ENCODE measurements around the gene CCDC141. TPM values are rescaled to one million over a fixed set of nuclear protein-coding genes. Genes with fewer than 3 reads are reported as not detected.

The CCDC141 gene
- total RNA-seq, 1 donor from 2014 or later: not detected

GRCh38 chr2:178844269-178844668 is 205.7 kb downstream of the CCDC141 start:
- no peak for DNase-seq (ENCODE audit: low spot score)
- H3K4me1 Mint-ChIP-seq (ENCODE audit: low read depth): no peaks in the 10 kb centered on the region
- H3K27ac Mint-ChIP-seq (ENCODE audit: unreplicated experiment): no peak overlapping the region
- H3K36me3 Mint-ChIP-seq (ENCODE audit: low read depth): no peaks in the 10 kb centered on the region
- peaks cover 8% of the 10 kb centered on the region for H3K9me3 Mint-ChIP-seq (ENCODE audit: low read depth)
- peaks cover 22% of the 10 kb centered on the region for H3K27me3 Mint-ChIP-seq (ENCODE audit: low read depth)
- no peak for TF ChIP-seq CTCF (IDR thresholded peaks at IDR 0.05)
- no peak overlapping the region for H3K4me3 Mint-ChIP-seq (ENCODE audit: unreplicated experiment)

DNA sequence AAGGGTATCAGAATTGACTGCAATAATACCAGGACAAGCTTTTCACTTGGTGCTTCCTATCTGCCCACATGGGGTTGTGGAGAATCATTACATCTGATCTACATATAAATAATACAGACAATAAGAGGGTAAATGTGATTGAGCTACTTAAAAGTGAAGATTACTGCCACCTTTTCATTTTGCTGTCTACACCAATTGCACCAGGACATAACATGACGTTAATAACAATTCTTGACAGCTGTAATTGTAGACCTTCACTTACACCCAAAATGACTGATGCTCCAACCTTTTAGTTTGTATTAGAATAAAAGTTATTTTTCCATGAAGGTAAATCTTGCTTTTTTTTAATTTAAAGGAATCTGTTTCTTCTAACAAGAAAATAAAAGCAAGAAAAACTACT is 206.2 kb downstream of the CCDC141 start:
- no peak for TF ChIP-seq CTCF (IDR thresholded peaks at IDR 0.05)
- H3K9me3 Mint-ChIP-seq (ENCODE audit: low read depth): peaks cover 8% of the 10 kb centered on the region
- H3K36me3 Mint-ChIP-seq (ENCODE audit: low read depth): no peaks in the 10 kb centered on the region
- H3K27ac Mint-ChIP-seq (ENCODE audit: unreplicated experiment): no peak overlapping the region
- peaks cover 22% of the 10 kb centered on the region for H3K27me3 Mint-ChIP-seq (ENCODE audit: low read depth)
- H3K4me1 Mint-ChIP-seq (ENCODE audit: low read depth): no peaks in the 10 kb centered on the region
- DNase-seq (ENCODE audit: low spot score): no peak
- no peak overlapping the region for H3K4me3 Mint-ChIP-seq (ENCODE audit: unreplicated experiment)

DNA sequence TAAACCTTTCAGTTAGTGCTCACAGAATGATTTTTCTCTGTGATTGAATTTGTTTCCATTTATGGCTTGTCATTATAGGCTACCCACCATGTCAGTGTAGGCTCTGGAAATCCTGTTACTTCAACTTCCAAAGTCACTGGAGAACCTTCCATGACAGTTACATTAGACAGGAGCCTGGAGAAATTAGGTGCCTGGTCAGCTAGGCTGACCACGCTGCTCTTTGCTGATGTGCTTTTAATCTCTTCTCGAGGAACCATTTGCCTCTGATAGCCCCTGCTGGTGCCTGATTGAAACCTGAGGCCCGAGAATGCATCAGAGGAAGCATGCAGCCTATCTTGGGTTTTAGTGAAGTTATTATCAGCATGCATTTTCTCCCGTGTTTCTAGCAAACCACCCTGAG is 213.1 kb downstream of the CCDC141 start:
- H3K4me1 Mint-ChIP-seq (ENCODE audit: low read depth): no peaks in the 10 kb centered on the region
- H3K27me3 Mint-ChIP-seq (ENCODE audit: low read depth): peaks cover 26% of the 10 kb centered on the region
- TF ChIP-seq CTCF (IDR thresholded peaks at IDR 0.05): no peak
- H3K4me3 Mint-ChIP-seq (ENCODE audit: unreplicated experiment): no peak overlapping the region
- H3K27ac Mint-ChIP-seq (ENCODE audit: unreplicated experiment): no peak overlapping the region
- H3K36me3 Mint-ChIP-seq (ENCODE audit: low read depth): no peaks in the 10 kb centered on the region
- no peaks in the 10 kb centered on the region for H3K9me3 Mint-ChIP-seq (ENCODE audit: low read depth)
- DNase-seq (ENCODE audit: low spot score): no peak

- no peak overlapping the region for H3K27ac Mint-ChIP-seq (ENCODE audit: unreplicated experiment)
- H3K36me3 Mint-ChIP-seq (ENCODE audit: low read depth): no peaks in the 10 kb centered on the region
- no peaks in the 10 kb centered on the region for H3K9me3 Mint-ChIP-seq (ENCODE audit: low read depth)
- H3K4me1 Mint-ChIP-seq (ENCODE audit: low read depth): no peaks in the 10 kb centered on the region
- no peak overlapping the region for H3K4me3 Mint-ChIP-seq (ENCODE audit: unreplicated experiment)
- peaks cover 24% of the 10 kb centered on the region for H3K27me3 Mint-ChIP-seq (ENCODE audit: low read depth)
- TF ChIP-seq CTCF (IDR thresholded peaks at IDR 0.05): no peak
- no peak for DNase-seq (ENCODE audit: low spot score)
Measured at GRCh38 chr2:178834086-178834485, 215.9 kb downstream of the CCDC141 start.

DNA sequence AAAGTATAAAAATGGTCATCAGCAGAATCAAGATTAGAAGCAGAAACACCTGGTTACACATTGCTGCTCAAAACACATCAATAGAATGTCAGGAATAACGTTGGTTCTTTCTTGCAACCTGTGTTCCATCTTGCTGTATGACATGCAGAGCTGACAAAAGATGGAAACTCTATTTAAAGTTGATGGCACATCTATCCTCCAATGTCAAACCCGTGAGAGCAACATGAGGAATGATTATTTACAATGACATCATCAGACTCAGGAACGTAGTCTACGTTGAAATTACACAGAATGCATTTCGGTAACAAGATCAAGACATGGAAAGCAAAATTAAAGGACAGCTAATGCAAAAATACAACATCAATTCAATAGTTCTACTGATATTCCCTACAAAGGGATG is 216.6 kb downstream of the CCDC141 start:
- H3K36me3 Mint-ChIP-seq (ENCODE audit: low read depth): no peaks in the 10 kb centered on the region
- H3K9me3 Mint-ChIP-seq (ENCODE audit: low read depth): no peaks in the 10 kb centered on the region
- H3K27me3 Mint-ChIP-seq (ENCODE audit: low read depth): peaks cover 23% of the 10 kb centered on the region
- no peak overlapping the region for H3K4me3 Mint-ChIP-seq (ENCODE audit: unreplicated experiment)
- H3K27ac Mint-ChIP-seq (ENCODE audit: unreplicated experiment): no peak overlapping the region
- no peak for DNase-seq (ENCODE audit: low spot score)
- TF ChIP-seq CTCF (IDR thresholded peaks at IDR 0.05): no peak
- H3K4me1 Mint-ChIP-seq (ENCODE audit: low read depth): no peaks in the 10 kb centered on the region

Data from chondrocyte (in vitro differentiated cells).